Measurements from ENCODE around the gene KAZN.

DNA sequence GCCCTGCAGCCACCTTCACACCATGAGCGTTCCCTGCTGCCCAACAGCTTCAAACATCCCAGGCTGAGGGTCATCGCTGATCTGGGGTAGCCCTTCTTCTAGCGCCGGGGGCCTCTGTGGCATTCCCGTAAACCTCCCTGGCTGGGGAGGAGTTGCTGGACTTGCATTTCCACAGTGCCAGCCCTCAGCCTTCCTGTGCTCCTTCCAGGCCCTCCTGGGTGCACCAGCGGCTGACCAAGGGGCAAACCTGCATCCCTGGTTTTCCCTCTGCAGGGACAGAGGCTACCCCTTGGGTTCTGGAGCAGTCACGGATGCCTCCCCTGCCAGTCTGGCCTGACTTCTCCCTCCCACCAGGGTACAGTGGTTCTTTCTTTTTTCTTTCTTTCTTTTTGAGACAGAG is 336.4 kb downstream of the KAZN start:
- TF ChIP-seq JUN (IDR thresholded peaks at IDR 0.05; ENCODE audit: low read depth, low read length) (no peak), BRCA1 (IDR thresholded peaks at IDR 0.05; ENCODE audit: low read depth, low read length) (no peak), POLR2A (IDR thresholded peaks at IDR 0.05; ENCODE audit: control extremely low read depth in 1 of 2, low read depth in 2 of 2, low read length in 2 of 2) (no peak), JUND (IDR thresholded peaks at IDR 0.05; ENCODE audit: low read length) (no peak), CREB1 (IDR thresholded peaks at IDR 0.05) (no peak), GABPA (IDR thresholded peaks at IDR 0.05; ENCODE audit: borderline replicate concordance, insufficient read depth, low read length) (no peak), EP300 (IDR thresholded peaks at IDR 0.05; ENCODE audit: borderline replicate concordance in 1 of 2, low read depth in 2 of 2, low read length in 2 of 2) (no peak)
- TF ChIP-seq, protein P1, sequence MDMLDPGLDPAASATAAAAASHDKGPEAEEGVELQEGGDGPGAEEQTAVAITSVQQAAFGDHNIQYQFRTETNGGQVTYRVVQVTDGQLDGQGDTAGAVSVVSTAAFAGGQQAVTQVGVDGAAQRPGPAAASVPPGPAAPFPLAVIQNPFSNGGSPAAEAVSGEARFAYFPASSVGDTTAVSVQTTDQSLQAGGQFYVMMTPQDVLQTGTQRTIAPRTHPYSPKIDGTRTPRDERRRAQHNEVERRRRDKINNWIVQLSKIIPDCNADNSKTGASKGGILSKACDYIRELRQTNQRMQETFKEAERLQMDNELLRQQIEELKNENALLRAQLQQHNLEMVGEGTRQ (IDR thresholded peaks at IDR 0.05; ENCODE audit: low read length): no peak
- TF ChIP-seq, protein P2, sequence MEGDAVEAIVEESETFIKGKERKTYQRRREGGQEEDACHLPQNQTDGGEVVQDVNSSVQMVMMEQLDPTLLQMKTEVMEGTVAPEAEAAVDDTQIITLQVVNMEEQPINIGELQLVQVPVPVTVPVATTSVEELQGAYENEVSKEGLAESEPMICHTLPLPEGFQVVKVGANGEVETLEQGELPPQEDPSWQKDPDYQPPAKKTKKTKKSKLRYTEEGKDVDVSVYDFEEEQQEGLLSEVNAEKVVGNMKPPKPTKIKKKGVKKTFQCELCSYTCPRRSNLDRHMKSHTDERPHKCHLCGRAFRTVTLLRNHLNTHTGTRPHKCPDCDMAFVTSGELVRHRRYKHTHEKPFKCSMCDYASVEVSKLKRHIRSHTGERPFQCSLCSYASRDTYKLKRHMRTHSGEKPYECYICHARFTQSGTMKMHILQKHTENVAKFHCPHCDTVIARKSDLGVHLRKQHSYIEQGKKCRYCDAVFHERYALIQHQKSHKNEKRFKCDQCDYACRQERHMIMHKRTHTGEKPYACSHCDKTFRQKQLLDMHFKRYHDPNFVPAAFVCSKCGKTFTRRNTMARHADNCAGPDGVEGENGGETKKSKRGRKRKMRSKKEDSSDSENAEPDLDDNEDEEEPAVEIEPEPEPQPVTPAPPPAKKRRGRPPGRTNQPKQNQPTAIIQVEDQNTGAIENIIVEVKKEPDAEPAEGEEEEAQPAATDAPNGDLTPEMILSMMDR (IDR thresholded peaks at IDR 0.05; ENCODE audit: control extremely low read depth in 1 of 3, insufficient read depth in 1 of 3, low read depth in 1 of 3, low read length in 3 of 3): no peak
